ENCODE results near the gene GGN. TPM values are rescaled to one million over a fixed set of nuclear protein-coding genes. Genes with fewer than 3 reads are reported as not detected.

The GGN gene
- total RNA-seq, 4 donors from 2014 or later: 0.63 to 3.0 (median 1.8) TPM

DNA sequence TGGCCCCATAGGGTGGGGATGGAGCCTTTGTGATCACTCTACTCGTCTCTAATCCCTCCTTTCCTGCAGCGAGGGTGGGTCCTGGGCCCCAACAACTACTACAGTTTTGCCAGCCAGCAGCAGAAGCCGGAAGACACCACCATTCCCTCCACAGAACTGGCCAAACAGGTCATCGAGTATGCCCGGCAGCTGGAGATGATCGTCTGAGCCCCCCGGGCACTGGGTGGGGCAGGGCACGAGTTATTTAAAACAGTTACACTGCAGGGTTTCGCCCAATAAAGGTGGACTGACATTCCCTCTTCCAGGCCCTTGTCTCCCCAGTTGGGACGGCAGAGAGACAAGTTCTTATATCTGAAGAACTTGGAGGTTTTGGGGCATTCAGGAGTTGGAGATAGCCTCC lies 4.7 kb downstream of the GGN start:
- no peak for TF ChIP-seq POLR2A (IDR thresholded peaks at IDR 0.05)
- TF ChIP-seq, protein P1, sequence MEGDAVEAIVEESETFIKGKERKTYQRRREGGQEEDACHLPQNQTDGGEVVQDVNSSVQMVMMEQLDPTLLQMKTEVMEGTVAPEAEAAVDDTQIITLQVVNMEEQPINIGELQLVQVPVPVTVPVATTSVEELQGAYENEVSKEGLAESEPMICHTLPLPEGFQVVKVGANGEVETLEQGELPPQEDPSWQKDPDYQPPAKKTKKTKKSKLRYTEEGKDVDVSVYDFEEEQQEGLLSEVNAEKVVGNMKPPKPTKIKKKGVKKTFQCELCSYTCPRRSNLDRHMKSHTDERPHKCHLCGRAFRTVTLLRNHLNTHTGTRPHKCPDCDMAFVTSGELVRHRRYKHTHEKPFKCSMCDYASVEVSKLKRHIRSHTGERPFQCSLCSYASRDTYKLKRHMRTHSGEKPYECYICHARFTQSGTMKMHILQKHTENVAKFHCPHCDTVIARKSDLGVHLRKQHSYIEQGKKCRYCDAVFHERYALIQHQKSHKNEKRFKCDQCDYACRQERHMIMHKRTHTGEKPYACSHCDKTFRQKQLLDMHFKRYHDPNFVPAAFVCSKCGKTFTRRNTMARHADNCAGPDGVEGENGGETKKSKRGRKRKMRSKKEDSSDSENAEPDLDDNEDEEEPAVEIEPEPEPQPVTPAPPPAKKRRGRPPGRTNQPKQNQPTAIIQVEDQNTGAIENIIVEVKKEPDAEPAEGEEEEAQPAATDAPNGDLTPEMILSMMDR (IDR thresholded peaks at IDR 0.05): no peak
- H3K9me3 ChIP-seq: no peaks in the 10 kb centered on the region
- H3K36me3 ChIP-seq: peaks cover 31 to 45% of the 10 kb centered on the region in 2 donors
- DNase-seq: no peak
- no peaks in the 10 kb centered on the region for H3K27me3 ChIP-seq
- no peak overlapping the region for H3K4me3 ChIP-seq (replicated peaks in 1 of 3)
- no peak overlapping the region for H3K27ac ChIP-seq
- peaks cover 16 to 18% of the 10 kb centered on the region in 2 donors for H3K4me1 ChIP-seq
- 89 to 91% methylated on average over 10 of the region's 10 CpGs for WGBS, 2 donors
- intact Hi-C loops (cut with DNase I): no loop called here

DNA sequence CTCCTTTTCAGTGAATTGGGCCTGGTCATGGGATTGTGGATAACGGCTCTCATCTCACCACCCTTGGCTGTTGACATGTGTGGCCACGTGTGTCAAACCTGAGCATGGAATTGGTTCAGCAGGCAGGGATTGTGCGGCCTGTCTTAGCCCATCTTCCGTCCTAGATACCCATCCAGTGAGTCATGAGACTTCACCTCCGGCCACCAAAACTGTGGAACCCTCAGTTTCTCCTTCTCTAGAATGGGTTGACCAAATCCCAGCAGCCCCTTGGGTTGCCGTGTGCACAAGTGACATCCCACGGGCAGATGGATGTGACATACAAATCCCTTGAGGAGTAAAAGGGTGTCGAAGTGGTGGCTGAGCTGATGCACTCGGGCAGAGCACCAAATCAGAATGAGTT lies 6.7 kb downstream of the GGN start:
- WGBS, 2 donors: 93 to 99% methylated on average over 9 of the region's 9 CpGs
- H3K4me1 ChIP-seq: peaks cover 0 to 7% of the 10 kb centered on the region in 2 donors
- TF ChIP-seq POLR2A (IDR thresholded peaks at IDR 0.05): no peak
- TF ChIP-seq, protein P1 (IDR thresholded peaks at IDR 0.05): no peak
- H3K27me3 ChIP-seq: no peaks in the 10 kb centered on the region
- no peak overlapping the region for H3K27ac ChIP-seq
- no peaks in the 10 kb centered on the region for H3K9me3 ChIP-seq
- peaks cover 31 to 50% of the 10 kb centered on the region in 2 donors for H3K36me3 ChIP-seq
- intact Hi-C loops (cut with DNase I): no loop called here
- H3K4me3 ChIP-seq (replicated peaks in 1 of 3): no peak overlapping the region
- DNase-seq: no peak

DNA sequence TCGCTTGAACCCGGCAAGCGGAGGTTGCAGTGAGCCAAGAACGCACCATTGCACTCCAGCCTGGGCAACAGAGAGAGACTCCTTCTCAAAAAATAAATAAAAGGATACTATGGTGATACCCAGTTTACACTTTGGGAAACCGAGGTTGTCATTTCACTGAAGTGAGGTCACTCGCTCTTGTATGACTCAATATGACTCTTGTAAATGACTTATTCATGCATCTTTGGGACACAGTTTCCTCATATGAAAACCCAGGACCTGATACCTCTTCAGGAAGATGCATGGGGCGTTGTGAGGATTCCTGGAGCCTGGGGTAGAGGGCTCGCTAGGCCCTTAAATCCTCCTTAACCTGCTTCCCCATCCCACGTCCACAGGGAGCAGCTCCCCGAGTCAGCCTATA lies 9.0 kb downstream of the GGN start:
- TF ChIP-seq POLR2A (IDR thresholded peaks at IDR 0.05): no peak
- TF ChIP-seq, protein P1 (IDR thresholded peaks at IDR 0.05): no peak
- H3K27me3 ChIP-seq: no peaks in the 10 kb centered on the region
- no peaks in the 10 kb centered on the region for H3K9me3 ChIP-seq
- no peak overlapping the region for H3K27ac ChIP-seq
- H3K4me1 ChIP-seq: peaks cover 13 to 15% of the 10 kb centered on the region in 2 donors
- intact Hi-C loops (cut with DNase I): no loop called here
- no peak for DNase-seq
- H3K36me3 ChIP-seq: peaks cover 31 to 50% of the 10 kb centered on the region in 2 donors
- WGBS, 2 donors: 89 to 91% methylated on average over 10 of the region's 10 CpGs
- H3K4me3 ChIP-seq (replicated peaks in 1 of 3): no peak overlapping the region

DNA sequence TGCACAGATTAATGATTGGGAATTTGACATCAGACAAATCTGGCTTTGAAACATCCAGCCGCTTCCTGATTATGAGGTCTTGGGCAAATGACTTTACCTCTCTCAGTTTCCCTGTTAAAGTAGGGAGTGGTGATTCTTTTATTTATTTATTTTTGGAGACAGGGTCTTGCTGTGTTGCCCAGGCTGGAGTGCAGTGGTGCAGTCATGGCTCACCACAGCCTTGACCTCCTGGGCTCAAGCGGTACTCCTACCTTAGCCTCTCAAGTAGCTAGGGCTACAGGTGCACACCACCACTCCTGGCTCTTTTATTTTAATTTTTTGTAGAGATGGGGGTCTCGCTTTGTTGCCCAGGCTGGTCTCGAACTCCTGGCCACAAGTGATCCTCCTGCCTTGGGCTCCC lies 10.8 kb downstream of the GGN start:
- intact Hi-C loops (cut with DNase I): no loop called here
- peaks cover 13 to 35% of the 10 kb centered on the region in 2 donors for H3K36me3 ChIP-seq
- WGBS, 2 donors: 93 to 97% methylated on average over 4 of the region's 4 CpGs

DNA sequence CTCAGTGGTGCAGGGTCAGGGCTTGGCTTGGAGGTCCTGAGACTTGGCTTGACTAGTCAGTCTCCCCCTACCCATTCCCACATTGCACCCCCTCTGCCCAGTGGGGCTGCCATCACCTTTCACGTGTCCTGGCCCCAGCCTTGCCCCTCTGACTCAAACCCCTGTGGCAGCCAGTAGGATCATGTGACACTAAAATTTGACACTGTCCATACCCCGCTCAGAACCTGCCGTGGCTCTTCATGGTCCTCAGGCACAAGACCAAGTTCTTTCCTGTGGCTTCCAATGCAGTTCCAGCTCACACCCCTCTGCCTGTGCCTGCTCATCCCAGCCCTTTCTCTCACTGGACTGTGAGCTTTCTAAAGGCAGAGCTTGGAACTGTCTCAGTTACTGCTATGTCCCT lies 11.3 kb downstream of the GGN start:
- H3K36me3 ChIP-seq: peaks cover 9 to 30% of the 10 kb centered on the region in 2 donors
- no peaks in the 10 kb centered on the region for H3K9me3 ChIP-seq
- intact Hi-C loops (cut with DNase I): no loop called here
- no peak overlapping the region for H3K4me3 ChIP-seq (replicated peaks in 1 of 3)
- WGBS, 2 donors: 86% methylated on average over 3 of the region's 3 CpGs
- TF ChIP-seq, protein P1 (IDR thresholded peaks at IDR 0.05): no peak
- no peak for TF ChIP-seq POLR2A (IDR thresholded peaks at IDR 0.05)
- H3K27ac ChIP-seq: no peak overlapping the region
- H3K27me3 ChIP-seq: no peaks in the 10 kb centered on the region
- H3K4me1 ChIP-seq: peaks cover 14 to 15% of the 10 kb centered on the region in 2 donors
- no peak for DNase-seq

More for the DNA sequence above, 10.8 kb downstream of the GGN start:
- H3K9me3 ChIP-seq: no peaks in the 10 kb centered on the region
- no peak overlapping the region for H3K27ac ChIP-seq
- H3K4me1 ChIP-seq: peaks cover 14 to 15% of the 10 kb centered on the region in 2 donors
- TF ChIP-seq POLR2A (IDR thresholded peaks at IDR 0.05): no peak
- TF ChIP-seq, protein P1 (IDR thresholded peaks at IDR 0.05): no peak
- H3K4me3 ChIP-seq (replicated peaks in 1 of 3): no peak overlapping the region
- no peak for DNase-seq
- no peaks in the 10 kb centered on the region for H3K27me3 ChIP-seq

Measured in thyroid gland (tissue), 4 donors.